HepG2 (cell line): ENCODE results near the gene MAIP1. TPM values are rescaled to one million over a fixed set of nuclear protein-coding genes. Genes with fewer than 3 reads are reported as not detected.

Experiments used
- CBX1 ChIP-seq: IDR thresholded peaks from one replicate; pipeline ENCODE4 v1.6.1; 2016; ENCODE audit warnings: antibody characterized with exemption, low read depth
- CBX5 ChIP-seq: sonication (generic); formaldehyde crosslinking; IDR thresholded peaks from 2 replicates; pipeline ENCODE4 v1.4.0; 2020; ENCODE audit warnings: missing genetic modification reagents, borderline replicate concordance
- EHMT2 ChIP-seq: fragments of 200-600 bp; sonication (generic); IDR thresholded peaks from 2 replicates; pipeline ENCODE4 v1.7.0; 2017; ENCODE audit warnings: antibody characterized with exemption, low read depth, low read length, borderline replicate concordance
- GABPB1 ChIP-seq: IDR thresholded peaks from 2 replicates; pipeline ENCODE4 v1.6.1; 2016; ENCODE audit warnings: mild to moderate bottlenecking, missing genetic modification reagents, moderate library complexity, missing compliant biosample characterization
- GATAD2A ChIP-seq: IDR thresholded peaks from 2 replicates; pipeline ENCODE4 v1.6.1; 2016
- HMGXB4 ChIP-seq, 2 experiments: sonication (generic) in 1 of 2; formaldehyde crosslinking in 1 of 2; IDR thresholded peaks; 2 replicates each; pipeline versions ENCODE4 v1.4.0 to v1.6.1; 2018 to 2020; ENCODE audit warnings: missing genetic modification reagents in 2 of 2, borderline replicate concordance in 1 of 2, low read depth in 1 of 2, mild to moderate bottlenecking in 1 of 2, missing biosample characterization in 1 of 2
- KAT8 ChIP-seq: IDR thresholded peaks from 2 replicates; pipeline ENCODE4 v1.6.1; 2016; ENCODE audit warnings: missing genetic modification reagents, missing compliant biosample characterization
- NFKB2 ChIP-seq: sonication (generic); formaldehyde crosslinking; IDR thresholded peaks from 2 replicates; pipeline ENCODE4 v1.4.0; 2020; ENCODE audit warnings: missing genetic modification reagents, borderline replicate concordance
- PLRG1 ChIP-seq: fragments of 450-650 bp; conservative IDR thresholded peaks from 2 replicates; pipeline ENCODE4 v1.6.1; 2016
- PPARG ChIP-seq: conservative IDR thresholded peaks from 2 replicates; pipeline ENCODE4 v1.6.1; 2016; ENCODE audit warnings: missing biosample characterization, missing genetic modification reagents
- RAD21 ChIP-seq: fragments of 450-650 bp; formaldehyde crosslinking; IDR thresholded peaks from 2 replicates; pipeline ENCODE4 v1.5.0; 2020; ENCODE audit warnings: mild to moderate bottlenecking
- RXRB ChIP-seq: IDR thresholded peaks from 2 replicates; pipeline ENCODE4 v1.6.1; 2016; ENCODE audit warnings: borderline replicate concordance, missing genetic modification reagents, missing compliant biosample characterization
- SAP130 ChIP-seq: IDR thresholded peaks from 2 replicates; pipeline ENCODE4 v1.6.1; 2016; ENCODE audit warnings: low read depth
- SMAD3 ChIP-seq: sonication (generic); formaldehyde crosslinking; IDR thresholded peaks from 2 replicates; pipeline ENCODE4 v1.4.0; 2020; ENCODE audit warnings: missing genetic modification reagents
- SP5 ChIP-seq: IDR thresholded peaks from 2 replicates; pipeline ENCODE4 v1.6.1; 2016; ENCODE audit warnings: low read depth, borderline replicate concordance
- WIZ ChIP-seq: sonication (generic); formaldehyde crosslinking; IDR thresholded peaks from 2 replicates; pipeline ENCODE4 v1.5.1; 2020; ENCODE audit warnings: mild to moderate bottlenecking, missing genetic modification reagents
- YEATS2 ChIP-seq: sonication (generic); formaldehyde crosslinking; IDR thresholded peaks from 2 replicates; pipeline ENCODE4 v1.4.0; 2020; ENCODE audit warnings: missing genetic modification reagents, borderline replicate concordance
- ZNF331 ChIP-seq: sonication (generic); formaldehyde crosslinking; IDR thresholded peaks from 2 replicates; pipeline ENCODE4 v1.4.0; 2020; ENCODE audit warnings: missing genetic modification reagents
- ZNF335 ChIP-seq: sonication (generic); formaldehyde crosslinking; IDR thresholded peaks from 2 replicates; pipeline ENCODE4 v1.4.0; 2020; ENCODE audit warnings: missing genetic modification reagents
- ZNF496 ChIP-seq: sonication (generic); formaldehyde crosslinking; IDR thresholded peaks from 2 replicates; pipeline ENCODE4 v1.8.1; 2023; ENCODE audit warnings: mild to moderate bottlenecking, moderate library complexity, missing genetic modification reagents; ENCODE audit not compliant: insufficient replicate concordance
- ZNF598 ChIP-seq: sonication (generic); formaldehyde crosslinking; IDR thresholded peaks from 2 replicates; pipeline ENCODE4 v1.5.1; 2020; ENCODE audit warnings: mild to moderate bottlenecking, missing genetic modification reagents, borderline replicate concordance
- polyA plus RNA-seq, 8 experiments: library from polyadenylated mRNA; depleted of rRNA in 3 of 8; stranded (reverse) in 7 of 8; unstranded in 1 of 8; fragments of >200 nt; fragmentation: Illumina TruSeq in 4 of 8; extraction: Trizol in 4 of 8; gene quantifications; 2 replicates each; pipeline versions ENCODE4 v1.2.1 to v1.2.3, GENCODE V29; 2011 to 2016; ENCODE audit warnings: low read depth in 4 of 8, missing spikeins in 1 of 8, mixed read lengths in 1 of 8; ENCODE audit not compliant: insufficient read depth in 1 of 8
- total RNA-seq, 5 experiments: library from RNA; depleted of rRNA; stranded (reverse); fragments of >200 nt; fragmentation: Illumina TruSeq; extraction: Trizol; gene quantifications; 2 replicates each; pipeline ENCODE4 v1.2.3, GENCODE V29; 2016; ENCODE audit warnings: low read depth in 1 of 5
- TF ChIP-seq, protein P1 (sequence below): sonication (generic); formaldehyde crosslinking; IDR thresholded peaks from 2 replicates; pipeline ENCODE4 v1.4.0; 2020; ENCODE audit warnings: mild to moderate bottlenecking, missing genetic modification reagents

Gene MAIP1
- total and polyA plus RNA-seq, 2 of the 13 experiments (the other 11 are each of a cell fraction or from before 2014, with no cell fraction given): 22.3 to 72.9 TPM

DNA sequence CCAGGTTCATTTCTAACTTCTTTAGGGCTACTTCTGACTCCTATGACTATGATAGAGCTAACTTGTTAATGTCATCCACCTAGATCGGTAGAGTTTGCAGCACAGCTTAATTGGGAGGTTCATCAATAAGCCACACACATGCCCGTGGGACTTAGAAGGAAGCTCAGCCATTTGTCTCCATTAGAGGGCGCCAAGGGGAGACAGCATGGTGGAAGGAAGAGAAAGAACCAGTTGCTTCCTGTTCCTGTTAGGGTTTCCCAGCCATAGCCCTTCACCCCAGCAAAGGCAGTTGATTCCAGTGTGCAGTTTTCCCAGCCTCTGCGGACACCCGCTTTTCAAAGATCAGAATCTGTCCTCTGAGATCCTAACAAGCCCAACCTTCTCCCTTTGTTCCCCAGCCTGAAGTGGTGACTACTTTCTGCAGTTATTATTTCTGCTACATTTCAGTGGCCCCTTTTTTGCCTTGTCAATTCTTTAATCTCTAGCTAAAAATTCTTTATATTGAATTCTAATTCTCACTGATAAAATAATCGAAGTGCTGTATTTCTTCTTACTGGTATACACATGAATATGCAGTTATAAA, 30.3 kb downstream of the MAIP1 start (continued):
- TF ChIP-seq ZNF598 (CRISPR knock-in tag): no peak
- 0 out of 2 replicates have a peak, but pooled peaks have one; percentile 28 for TF ChIP-seq GATAD2A (CRISPR knock-in tag)
- TF ChIP-seq PPARG (CRISPR knock-in tag): peak; percentile 45; the same call in 1 of the 2 replicates
- TF ChIP-seq CBX5: peak; percentile 87
- peak; percentile 51; the same call in 1 of the 2 replicates for TF ChIP-seq ZNF331 (CRISPR knock-in tag)
- TF ChIP-seq KAT8: peak; percentile 85
- peak; percentile 68; the same call in 1 of the 2 replicates for TF ChIP-seq EHMT2
- peak; percentile 47 to 68; a peak in 1 of 4 replicates for TF ChIP-seq HMGXB4 (CRISPR knock-in tag; IDR thresholded peaks at IDR 0.05; ENCODE audit: borderline replicate concordance in 1 of 2, low read depth in 1 of 2)
- TF ChIP-seq SMAD3 (CRISPR knock-in tag): no peak
- TF ChIP-seq RAD21 (CRISPR knock-in tag): peak; percentile 54; the same call in 1 of the 2 replicates
- no peak for TF ChIP-seq SP5 (CRISPR knock-in tag)
- TF ChIP-seq, protein P1, sequence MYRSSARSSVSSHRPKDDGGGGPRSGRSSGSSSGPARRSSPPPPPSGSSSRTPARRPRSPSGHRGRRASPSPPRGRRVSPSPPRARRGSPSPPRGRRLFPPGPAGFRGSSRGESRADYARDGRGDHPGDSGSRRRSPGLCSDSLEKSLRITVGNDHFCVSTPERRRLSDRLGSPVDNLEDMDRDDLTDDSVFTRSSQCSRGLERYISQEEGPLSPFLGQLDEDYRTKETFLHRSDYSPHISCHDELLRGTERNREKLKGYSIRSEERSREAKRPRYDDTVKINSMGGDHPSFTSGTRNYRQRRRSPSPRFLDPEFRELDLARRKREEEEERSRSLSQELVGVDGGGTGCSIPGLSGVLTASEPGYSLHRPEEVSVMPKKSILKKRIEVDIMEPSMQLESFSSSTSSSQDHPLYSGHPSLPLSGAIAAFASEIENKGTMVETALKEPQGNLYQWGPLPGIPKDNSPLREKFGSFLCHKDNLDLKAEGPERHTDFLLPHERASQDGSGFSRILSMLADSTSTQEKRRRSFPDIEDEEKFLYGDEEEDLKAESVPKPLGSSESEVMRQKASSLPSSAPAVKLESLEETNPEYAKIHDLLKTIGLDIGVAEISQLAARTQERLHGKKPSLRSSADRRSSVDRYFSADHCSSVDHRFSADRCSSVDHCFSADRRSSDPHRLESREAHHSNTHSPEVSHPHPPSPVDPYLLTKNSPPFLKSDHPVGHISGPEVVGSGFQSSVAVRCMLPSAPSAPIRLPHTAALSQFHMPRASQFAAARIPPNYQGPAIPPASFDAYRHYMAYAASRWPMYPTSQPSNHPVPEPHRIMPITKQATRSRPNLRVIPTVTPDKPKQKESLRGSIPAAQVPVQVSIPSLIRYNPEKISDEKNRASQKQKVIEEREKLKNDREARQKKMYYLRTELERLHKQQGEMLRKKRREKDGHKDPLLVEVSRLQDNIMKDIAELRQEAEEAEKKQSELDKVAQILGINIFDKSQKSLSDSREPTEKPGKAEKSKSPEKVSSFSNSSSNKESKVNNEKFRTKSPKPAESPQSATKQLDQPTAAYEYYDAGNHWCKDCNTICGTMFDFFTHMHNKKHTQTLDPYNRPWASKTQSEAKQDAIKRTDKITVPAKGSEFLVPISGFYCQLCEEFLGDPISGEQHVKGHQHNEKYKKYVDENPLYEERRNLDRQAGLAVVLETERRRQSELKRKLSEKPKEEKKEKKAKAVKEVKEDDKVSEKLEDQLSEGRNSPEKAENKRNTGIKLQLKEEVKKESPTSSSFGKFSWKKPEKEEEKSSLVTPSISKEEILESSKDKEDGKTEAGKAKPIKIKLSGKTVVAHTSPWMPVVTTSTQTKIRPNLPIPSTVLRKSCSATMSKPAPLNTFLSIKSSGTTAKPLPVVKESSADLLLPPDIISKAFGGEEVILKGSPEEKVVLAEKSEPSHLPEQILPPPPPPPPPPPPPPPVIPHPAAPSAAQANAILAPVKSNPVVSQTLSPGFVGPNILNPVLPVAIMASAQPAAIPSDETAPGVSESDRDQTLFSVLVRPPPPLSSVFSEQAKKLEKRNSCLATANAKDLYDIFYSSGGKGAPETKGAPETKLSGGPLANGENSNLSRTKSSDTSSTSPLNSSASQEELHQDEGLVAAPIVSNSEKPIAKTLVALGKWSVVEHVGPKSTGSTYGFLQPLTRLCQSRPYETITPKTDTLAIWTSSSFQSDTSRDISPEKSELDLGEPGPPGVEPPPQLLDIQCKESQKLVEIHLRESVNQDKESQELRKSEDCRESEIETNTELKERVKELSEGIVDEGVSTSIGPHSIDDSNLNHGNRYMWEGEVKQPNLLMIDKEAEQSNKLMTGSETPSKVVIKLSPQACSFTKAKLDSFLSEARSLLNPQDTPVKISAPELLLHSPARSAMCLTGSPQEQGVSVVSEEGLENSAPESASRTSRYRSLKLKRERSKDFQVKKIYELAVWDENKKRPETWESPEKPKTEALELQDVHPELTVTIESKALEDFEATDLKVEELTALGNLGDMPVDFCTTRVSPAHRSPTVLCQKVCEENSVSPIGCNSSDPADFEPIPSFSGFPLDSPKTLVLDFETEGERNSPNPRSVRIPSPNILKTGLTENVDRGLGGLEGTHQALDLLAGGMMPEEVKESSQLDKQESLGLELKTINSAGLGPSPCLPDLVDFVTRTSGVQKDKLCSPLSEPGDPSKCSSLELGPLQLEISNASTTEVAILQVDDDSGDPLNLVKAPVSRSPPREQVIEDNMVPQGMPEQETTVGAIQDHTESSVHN (CRISPR knock-in tag): no peak
- TF ChIP-seq CBX1: peak; percentile 77
- TF ChIP-seq YEATS2 (CRISPR knock-in tag): peak; percentile 47; the same call in 1 of the 2 replicates
- TF ChIP-seq RXRB (CRISPR knock-in tag): peak; percentile 13; the same call in 1 of the 2 replicates
- no peak for TF ChIP-seq ZNF335 (CRISPR knock-in tag)
- TF ChIP-seq WIZ (CRISPR knock-in tag): peak; percentile 87; the same call in 1 of the 2 replicates
- TF ChIP-seq SAP130 (CRISPR knock-in tag): peak; percentile 53
- TF ChIP-seq ZNF496: no peak
- no peak for TF ChIP-seq NFKB2
- no peak for TF ChIP-seq PLRG1
- peak; percentile 78 for TF ChIP-seq GABPB1 (CRISPR knock-in tag)
